ENCODE measurements around the gene CRMP1. TPM values are rescaled to one million over a fixed set of nuclear protein-coding genes. Genes with fewer than 3 reads are reported as not detected.
A peak's percentile ranks its signal among the peaks of the same experiment; 100 is the strongest.
"Not testable (repeated sequence)": the region's sequence is repeated elsewhere in the genome, so short reads cannot be mapped to it uniquely, and the experiment has no call there.

Gene CRMP1
- total RNA-seq, 1 experiment from 2014 or later: not detected

DNA sequence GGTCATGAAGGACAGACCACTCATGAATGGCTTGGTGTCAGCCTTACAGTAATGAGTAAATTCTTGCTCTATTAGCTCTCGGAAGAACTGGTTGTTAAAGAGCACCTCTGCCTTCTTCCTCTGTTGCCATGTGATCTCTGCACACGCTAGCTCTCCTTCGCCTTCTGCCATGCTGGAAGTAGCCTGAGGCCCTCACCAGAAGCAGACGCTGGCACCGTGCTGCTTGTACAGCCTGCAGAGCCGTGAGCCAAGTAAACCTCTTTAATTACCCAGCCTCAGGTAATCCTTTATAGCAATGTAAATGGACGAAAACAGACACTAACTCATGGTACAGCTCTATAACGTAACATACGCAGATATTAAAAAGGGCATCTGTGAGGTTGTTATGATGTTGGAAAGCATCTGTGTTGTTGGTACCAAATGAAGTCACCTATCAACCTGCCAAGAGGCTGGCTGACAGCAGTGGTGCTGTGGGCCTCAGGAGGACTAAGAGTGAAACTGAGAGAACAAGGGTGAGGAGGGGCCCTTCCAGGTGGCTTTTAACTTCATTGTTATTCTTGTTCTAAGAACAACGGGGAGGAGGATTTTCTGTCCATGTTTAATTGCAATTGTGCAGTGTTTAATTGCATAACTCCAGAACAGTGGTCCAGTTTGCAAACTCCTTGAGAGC, 69.2 kb downstream of the CRMP1 start:
- DNase-seq (ENCODE audit: low read depth): no peak

DNA sequence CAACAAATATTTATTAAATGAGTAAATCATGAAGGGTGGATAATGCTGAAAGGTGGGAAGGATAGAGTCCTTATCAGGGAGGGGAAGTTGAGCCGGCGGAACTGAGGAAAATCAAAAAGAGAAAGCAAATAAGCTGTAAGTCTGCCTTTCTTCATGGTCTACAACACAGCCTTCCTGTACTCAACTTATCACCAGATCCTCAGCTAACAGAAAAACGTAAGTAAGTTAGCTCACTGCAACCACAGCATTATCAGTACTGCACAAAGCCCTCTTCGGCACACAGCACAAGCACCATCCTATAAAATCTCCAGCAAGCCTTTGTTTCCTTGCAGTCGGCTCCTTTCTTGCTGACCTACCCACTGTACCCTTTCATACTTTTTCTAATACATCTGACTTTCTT, 70.3 kb downstream of the CRMP1 start:
- no peak for DNase-seq (ENCODE audit: low read depth)

DNA sequence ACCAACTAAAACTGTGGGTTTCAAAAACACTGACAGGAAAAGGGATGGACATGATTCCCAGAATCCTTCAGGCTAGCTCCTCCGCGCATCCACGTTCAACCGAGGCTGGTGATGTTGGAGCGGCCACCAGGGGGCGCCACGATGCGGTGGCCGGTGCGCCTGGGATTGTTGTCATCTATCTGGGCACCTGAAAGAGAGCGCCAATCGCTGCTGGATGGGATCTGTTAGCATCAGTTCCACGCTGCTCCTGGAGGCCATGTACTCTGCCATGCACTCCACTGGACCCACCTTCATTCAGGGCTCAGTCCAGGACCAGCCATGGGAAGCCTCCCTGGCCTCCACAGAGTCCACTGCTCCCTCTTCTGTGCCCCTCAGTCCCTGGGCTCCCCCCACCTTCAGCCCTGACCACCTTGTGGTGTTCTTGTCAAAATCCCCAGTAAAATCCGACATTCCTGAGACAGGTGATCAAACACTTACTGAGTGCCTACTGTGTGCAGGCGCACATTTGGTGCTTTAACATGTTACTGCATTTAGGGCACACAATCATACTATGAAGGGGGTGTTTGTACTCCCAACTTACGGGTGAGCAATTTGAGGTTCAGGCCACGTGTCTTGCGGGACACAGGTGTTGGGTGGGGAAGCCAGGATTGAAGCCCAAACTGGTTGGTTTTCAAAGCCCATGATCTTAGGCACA, 71.1 kb downstream of the CRMP1 start:
- no peak for DNase-seq (ENCODE audit: low read depth)

DNA sequence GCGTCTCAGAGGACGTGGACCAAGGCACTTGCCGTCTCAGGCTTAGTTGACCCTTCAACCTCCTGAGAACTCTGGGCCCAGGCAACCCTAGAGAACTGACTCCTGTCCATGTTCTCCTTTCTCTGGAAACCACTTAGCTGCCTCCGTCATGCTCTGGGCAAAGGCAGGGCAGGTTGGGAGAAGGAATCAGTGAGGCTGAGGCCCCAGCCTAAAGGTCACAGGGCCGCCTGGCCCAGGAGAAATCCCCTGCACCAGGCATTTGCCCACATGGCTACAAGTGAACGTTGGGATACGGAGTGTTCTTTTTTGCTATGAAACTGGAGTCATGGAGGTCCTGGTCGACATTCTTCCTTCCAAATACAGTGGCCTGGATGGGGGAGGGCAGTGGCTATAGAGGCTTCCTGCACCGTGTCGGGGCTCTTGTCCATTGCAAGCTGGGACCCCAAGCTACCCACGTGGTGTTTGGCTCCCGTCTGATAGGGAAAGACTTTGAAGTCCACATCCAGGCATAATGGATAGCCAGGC, 76.0 kb downstream of the CRMP1 start:
- DNase-seq (ENCODE audit: low read depth): no peak

DNA sequence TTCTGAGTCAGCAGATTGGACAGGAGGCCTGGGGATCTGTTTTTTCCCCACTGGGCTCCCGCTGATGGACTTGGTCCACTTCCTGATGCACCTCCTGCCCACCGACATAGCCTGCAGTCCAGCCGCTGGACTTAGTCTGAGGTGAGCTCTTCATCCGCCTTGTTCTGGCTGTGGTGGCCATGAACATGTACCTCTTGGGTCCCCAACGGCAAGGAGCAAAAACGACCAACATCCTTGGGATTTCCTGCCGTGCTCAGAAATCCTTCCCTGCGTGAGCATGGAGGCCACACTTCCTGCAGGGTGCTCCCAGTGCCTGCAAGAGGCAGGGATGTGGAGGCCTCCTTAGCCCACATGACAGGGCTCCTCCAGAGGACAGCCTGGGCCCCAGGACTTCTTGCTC, 76.8 kb downstream of the CRMP1 start:
- DNase-seq (ENCODE audit: low read depth): no peak

DNA sequence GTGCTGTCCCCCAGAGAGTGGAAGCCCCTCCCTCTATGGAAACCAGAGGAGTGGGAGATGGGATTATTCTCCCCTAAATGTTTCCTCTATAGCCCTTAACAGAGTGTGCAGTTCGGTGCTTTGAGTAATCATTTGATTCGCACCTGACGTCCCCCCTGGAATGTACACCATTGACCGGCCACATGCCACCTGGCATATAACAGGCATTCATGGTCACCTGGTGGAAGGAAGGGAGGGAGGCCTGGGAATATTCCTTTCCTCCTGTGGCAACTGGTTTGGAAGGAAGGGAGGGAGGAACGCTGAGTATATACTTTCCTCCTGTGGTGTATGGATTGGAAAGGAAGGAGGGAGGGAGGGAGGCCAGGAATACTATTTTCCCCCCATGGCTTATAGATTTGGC, 77.2 kb downstream of the CRMP1 start:
- no peak for DNase-seq (ENCODE audit: low read depth)

DNA sequence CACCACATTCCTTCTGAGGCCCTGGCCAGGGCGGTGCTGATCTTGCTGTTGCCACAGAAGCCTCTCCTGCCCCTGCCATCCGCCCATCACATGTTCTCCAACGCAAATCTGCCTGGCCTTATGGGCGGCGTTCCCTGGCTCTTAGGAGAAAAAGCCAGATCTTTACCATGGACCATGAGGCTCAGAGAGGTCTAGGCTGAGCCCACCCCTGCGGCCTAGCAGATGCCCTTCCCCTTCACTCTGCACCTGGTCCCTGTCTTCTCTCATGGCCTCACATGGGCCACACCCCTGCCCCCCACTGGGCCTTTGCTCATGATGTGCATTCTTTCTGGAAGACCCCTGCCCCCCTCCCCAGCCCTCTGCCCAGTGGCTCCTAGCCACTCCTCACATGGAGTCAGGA, 78.5 kb downstream of the CRMP1 start:
- no peak for DNase-seq (ENCODE audit: low read depth)

DNA sequence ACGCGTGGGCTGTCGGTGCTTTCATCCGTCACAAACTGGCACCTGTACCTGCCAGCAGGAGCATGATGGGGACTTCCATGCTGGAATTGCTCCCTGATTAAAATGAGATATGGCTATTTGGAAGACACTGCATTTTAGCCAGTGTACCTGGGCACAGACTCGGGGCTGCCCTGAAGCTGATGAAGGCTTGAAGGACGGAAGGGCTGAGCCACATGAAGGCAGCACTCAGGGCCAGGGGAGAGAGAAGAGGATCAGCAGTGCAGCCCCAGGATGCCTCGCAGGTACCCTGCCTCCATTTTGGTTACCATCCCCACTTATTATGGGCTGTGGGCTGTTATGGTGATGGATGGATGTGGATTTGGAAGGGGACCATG, 79.0 kb downstream of the CRMP1 start:
- no peak for DNase-seq (ENCODE audit: low read depth)

DNA sequence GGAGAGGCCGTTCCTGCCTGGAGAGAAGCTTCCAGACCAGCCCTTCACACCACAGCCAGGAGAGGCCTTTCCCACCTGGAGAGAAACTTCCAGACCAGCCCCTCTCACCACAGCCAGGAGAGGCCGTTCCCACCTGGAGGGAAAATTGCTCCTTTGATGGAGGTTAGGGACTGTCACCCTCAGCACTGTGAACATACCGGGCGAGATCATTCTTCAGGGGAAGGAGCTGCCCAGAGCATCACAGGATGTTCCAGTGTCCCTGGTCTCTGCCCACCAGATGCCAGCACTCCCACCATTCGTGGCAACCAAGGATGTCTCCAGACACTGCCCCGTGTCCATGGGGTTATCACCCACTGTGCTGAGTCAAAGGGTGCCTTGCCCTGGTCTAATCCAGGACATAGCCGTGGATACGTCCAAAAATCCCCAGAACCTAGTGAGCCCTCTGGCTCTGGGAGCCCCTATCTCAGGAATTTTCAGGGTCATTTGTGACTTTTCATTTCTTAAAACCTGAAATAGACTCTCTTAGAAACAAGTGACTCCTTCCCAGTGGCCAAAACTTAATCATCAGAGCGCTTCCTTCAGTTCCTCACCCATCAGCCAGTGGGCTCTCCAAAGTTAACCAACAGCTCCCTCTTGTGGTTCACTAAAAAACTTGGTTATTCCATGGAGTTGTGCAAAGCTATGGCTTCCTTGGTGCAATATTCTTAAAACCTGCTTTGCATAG, 80.2 kb downstream of the CRMP1 start:
- DNase-seq (ENCODE audit: low read depth): peak; percentile 70

DNA sequence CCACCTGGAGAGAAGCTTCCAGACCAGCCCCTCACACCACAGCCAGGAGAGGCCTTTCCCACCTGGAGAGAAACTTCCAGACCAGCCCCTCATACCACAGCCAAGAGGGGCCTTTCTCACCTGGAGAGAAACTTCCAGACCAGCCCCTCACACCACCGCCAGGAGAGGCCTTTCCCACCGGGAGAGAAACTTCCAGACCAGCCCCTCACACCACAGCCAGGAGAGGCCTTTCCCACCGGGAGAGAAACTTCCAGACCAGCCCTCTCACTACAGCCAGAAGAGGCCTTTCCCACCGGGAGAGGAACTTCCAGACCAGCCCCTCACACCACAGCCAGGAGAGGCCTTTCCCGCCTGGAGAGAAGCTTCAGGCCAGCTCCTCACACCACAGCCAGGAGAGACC, 80.8 kb downstream of the CRMP1 start:
- DNase-seq (ENCODE audit: low read depth): not testable (repeated sequence)

DNA sequence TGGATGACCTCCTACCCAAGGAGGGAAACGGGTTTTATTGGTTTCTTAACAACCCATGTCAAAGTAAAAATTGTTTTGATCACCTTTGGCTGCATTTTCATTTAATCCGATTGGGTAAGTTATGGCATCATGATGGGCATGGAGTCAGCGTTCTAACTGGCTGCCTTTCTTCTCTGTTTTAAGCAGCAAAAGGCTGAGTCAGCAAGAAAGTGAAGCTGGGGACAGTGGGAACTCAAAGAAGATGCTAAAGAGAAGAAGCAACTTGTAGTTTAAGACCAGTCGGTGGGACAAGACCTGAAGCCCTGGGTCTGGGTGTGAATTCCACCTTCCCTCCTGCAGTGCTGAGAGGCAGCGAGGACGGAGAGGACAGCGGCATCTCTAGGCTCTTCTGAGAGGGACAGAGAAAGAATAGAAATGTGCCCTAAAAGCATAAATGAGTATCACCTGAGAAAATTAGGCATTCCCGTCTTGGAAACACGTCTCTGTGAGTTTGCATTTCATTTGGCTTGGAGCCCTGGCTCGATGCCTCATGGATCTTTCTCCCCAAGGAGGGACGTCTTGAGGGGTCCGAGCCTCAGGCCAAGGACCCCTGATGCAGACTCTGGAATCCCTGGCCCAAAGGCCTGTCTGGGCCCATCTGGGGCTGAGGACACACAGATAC, 82.0 kb downstream of the CRMP1 start:
- DNase-seq (ENCODE audit: low read depth): no peak

DNA sequence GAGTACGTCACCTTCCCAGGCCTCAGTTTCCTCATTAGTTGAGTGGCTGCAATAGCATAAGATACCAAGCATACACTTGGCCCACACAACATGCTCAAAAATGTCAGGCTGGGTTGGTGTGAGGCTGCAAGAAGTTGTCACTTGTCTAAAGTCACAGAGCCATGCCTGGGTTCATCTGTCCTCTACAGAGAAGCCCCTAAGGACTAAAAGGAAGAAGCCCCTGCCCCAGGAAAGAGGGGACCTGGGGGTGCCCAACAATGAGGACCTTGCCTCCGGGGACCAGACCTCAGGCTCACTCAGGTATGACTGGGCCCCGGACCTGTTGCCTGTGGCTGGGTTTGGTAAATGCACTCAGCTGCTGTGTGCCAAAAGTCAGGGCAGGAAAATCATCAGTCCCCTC, 82.7 kb downstream of the CRMP1 start:
- DNase-seq (ENCODE audit: low read depth): no peak

DNA sequence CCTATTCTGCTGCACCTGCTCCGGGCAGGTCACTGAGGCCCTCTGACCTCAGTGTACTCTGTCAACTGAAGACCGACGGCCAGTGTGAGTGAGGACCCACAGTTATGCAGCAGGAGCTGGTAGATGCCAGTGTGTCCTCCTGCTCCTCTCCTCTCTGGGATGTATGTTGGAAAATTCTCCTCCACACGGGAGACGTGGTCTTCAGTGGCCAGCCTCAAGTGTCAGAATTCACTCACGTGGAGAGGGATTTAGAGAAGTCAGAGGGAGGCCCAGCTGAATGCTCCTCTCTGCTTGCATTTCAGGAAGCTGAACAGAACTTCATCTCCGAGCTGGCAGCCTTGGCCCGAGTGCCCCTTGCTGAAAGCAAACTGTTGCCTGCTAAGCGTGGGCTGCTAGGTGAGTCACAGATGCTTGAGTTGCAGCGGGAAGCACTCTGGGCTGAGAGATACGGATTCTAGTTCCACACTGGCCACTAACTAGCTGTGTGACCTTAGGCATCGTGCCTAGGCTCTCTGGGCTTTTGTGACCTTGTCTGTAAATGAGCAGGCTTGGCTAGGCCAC, 83.6 kb downstream of the CRMP1 start:
- DNase-seq (ENCODE audit: low read depth): no peak

DNA sequence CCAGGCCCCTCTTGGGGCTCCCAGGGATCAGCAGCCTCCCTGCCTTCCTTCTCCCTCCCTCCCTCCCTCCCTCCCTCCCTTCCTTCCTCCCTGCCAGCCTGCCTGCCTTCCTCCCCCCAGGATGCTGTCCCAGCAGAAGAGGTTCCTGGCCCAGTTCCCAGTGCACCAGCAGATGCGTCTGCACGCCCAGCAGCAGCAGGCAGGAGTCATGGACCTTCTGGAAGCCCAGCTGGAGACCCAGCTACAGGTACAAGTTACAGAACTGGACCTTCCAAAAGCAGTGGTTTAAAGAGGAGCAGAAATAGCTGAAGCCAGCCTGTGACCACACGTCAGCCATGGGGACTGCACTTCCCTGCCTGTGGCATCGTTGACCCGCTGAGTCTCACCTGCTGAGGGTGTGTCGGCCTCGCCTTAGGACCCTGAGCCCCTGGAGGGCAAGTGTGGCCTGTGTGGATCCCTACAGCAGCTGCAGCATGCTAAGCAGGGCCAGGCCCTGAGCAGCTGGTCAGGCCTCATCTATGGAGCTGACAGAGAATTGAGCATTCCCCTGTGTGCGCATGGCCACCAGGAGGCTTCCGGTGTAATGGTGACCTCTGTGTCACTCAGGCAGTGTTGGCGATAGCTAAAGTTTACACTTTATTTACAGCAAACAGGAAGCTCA, 84.7 kb downstream of the CRMP1 start:
- no peak for DNase-seq (ENCODE audit: low read depth)

DNA sequence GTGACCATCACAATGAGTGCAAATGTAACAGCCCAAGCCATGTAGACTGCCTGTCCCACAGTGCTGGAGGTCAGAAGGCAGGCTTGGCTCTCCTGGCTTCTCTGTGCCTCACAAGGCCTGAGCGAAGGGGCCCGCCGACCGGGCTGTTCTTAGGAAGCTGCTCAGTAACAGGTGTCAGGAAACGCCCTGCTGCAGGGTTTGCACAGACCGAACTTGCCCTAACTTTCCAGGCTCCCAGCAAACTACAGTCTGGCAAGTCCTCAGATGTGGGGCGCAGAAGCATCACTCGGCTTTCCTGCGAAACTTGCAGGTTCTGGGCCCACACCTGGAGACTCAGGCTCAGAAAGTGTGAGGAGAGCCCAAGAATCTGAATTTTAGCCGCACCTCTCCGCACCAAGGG, 87.6 kb downstream of the CRMP1 start:
- no peak for DNase-seq (ENCODE audit: low read depth)

DNA sequence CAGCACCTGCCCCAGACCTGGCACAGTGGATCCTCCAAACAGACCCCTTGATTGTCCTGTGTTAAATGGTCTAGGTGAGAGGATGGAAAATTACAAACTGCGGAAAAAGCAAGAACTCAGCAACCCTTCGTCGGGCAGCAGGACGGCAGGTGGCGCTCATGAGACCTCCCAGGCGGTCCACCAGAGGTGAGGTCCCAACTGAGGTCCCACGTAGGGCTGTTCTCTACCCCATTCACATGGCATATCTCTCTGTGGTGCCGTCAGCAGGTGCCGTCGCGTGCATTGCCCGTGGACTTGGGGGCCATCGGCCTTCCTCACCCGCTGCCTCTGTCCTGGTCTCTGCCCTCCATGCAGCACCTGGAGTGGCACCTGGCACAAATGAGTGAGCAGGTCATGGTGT, 88.2 kb downstream of the CRMP1 start:
- DNase-seq (ENCODE audit: low read depth): no peak

DNA sequence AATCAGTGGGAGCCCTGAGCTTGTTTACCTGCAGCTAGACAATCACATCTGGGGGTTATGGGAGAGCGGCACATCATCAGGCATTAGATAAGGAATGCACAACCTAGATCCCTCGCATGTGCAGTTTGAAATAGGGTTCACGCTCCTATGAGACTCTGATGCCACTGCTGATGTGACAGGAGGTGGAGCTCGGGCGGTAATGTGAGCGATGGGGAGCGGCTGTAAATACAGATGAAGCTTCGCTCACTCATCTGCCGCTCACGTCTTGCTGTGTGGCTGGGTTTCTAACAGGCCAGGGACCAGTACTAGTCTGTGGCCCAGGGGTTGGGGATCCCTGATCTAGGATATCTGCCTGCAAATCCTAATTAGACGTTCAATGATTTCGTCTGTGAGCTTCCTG, 90.3 kb downstream of the CRMP1 start:
- no peak for DNase-seq (ENCODE audit: low read depth)

DNA sequence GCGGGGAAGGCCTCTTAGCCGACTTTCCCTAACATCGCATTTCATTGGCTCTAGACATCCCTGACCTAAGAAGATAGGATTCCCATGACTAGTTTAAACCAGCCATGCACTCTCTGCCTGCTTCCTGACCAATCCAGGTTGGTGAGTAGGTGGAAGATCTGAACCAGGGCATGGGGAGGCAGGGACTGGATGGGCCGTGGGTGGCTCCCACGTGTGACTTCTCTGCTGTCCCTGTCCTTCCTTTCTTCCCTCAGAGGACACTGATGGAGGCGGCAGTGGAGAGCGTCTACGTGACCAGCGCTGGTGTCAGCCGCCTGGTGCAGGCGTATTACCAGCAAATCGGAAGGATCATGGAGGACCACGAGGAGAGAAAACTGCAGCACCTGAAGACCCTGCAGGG, 91.2 kb downstream of the CRMP1 start:
- DNase-seq (ENCODE audit: low read depth): no peak

DNA sequence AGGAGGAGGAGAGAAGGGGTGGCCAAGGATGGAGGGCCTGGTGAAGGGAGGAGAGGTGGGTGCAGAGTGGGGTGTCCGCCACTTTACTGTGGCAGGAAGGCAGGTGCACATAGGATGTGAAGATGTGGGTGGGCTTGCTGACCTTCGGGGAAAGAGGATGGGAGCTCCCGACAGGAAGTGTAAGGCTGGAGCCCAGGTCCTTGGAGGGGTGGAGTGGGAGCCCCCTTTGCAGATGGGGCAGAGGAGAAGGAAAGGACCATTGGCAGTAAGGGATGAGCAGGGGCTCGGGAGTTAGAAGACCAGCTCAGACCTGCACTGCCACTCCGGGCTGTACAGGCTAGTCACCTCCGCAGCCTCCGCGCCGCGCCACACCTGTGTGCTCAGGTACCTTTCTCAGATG, 92.4 kb downstream of the CRMP1 start:
- DNase-seq (ENCODE audit: low read depth): no peak

DNA sequence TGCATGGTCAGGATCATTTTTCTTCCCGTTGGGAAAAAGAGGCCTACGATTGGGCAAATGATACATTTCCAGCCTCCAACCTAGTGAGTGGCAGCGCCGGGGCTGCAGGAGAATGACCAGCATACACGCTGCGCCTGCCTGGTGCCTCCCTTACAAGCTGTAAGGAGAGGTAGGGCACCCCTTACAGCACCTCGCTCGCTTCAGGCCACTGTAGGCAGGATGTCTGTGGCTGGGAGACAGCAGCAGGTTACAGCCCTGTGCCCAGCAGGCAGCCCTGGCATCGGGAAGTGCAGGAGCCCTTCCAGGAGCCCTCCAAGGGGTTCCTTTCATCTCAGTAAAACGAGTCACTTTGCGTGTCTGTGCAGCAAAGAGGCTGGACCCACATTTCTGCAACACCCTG, 93.5 kb downstream of the CRMP1 start:
- DNase-seq (ENCODE audit: low read depth): no peak

DNA sequence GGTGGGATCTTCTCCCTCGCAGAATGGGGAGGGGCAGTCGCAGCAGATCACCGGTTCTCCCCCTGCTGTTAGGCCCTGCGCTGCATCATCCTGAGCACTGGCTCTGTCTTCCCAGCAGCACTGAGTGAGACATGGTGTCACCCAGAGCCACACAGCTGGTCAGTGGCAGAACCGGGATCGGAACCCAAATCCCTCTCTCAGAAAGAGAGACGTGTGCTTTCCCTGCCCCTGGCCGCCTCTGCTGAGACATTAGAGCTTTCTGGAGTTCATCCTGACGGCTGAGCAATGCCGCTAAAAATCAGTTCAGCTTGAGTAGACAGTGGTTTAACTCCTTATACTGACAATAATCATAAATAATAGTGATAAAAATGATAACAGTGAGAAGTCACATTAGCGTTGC, 93.9 kb downstream of the CRMP1 start:
- no peak for DNase-seq (ENCODE audit: low read depth)

DNA sequence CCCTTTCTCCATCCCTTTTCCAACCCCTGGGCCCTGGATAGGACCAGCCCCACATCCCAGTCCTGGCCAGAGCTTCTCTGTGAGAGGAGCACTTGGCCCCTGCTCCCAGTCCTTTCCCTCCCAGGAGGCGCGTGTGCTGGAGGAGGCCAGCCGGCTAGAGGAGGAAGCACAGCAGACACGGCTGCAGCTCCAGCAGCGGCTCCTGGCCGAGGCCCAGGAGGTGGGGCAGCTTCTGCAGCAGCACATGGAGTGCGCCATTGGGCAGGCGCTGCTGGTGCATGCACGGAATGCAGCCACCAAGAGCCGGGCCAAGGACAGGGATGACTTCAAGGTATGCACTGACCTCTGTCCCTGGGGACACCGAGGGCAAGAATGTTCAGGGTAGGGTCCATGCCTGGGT, 94.4 kb downstream of the CRMP1 start:
- DNase-seq (ENCODE audit: low read depth): no peak
